SK-N-SH (cell line): ENCODE measurements around the gene CDH24. TPM values are rescaled to one million over a fixed set of nuclear protein-coding genes. Genes with fewer than 3 reads are reported as not detected.

Experiments
- CTCF ChIA-PET: fragments of 300-600, 350-600 bp; formaldehyde crosslinking; extraction: SDS; loops from one replicate; lab custom pipeline; 2021; lab: Yijun Ruan, JAX
- POLR2A ChIA-PET: fragments of 350-600 bp; sonication (Branson Sonifier 250); formaldehyde crosslinking; extraction: SDS; loops from one replicate; lab custom pipeline; 2020; ENCODE audit warnings: antibody characterized with exemption, inconsistent platforms; lab: Yijun Ruan, JAX
- DNase-seq: peaks from one replicate; pipeline ENCODE4 v3.0.0; 2012
- H2AFZ ChIP-seq: fragments of 200-600 bp; sonication (generic); 2 replicates; pipeline ENCODE4 v1.8.1; 2016; ENCODE audit warnings: antibody characterized with exemption, mild to moderate bottlenecking, low read depth
- H3F3A ChIP-seq: fragments of 200-600 bp; sonication (generic); replicated peaks from 2 replicates; pipeline ENCODE3; 2016; ENCODE audit warnings: antibody characterized with exemption, mild to moderate bottlenecking; ENCODE audit not compliant: insufficient read depth
- H3K27ac ChIP-seq, 2 experiments: fragments of 200-500 bp in 1 of 2; fragments of 200-600 bp in 1 of 2; sonication (Bioruptor generic) in 1 of 2; sonication (generic), shearing (Covaris generic) in 1 of 2; 2 replicates each; pipeline versions ENCODE4 v1.5.1 to v1.6.1; 2014 to 2016; ENCODE audit warnings: low read depth in 2 of 2, inconsistent platforms in 1 of 2, low read length in 1 of 2, mild to moderate bottlenecking in 1 of 2, mixed read lengths in 1 of 2
- H3K27me3 ChIP-seq: fragments of 200-600 bp; sonication (generic), shearing (Covaris generic); 2 replicates; pipeline ENCODE4 v1.6.1; 2016; ENCODE audit warnings: mixed run types; ENCODE audit not compliant: insufficient read depth
- H3K36me3 ChIP-seq, 2 experiments: fragments of 200-500 bp in 1 of 2; fragments of 200-600 bp in 1 of 2; sonication (Bioruptor generic) in 1 of 2; sonication (generic) in 1 of 2; replicated peaks in 1 of 2; 2 replicates each; pipeline versions ENCODE3 to v1.5.1; 2014 to 2016; ENCODE audit warnings: low read length in 1 of 2, mild to moderate bottlenecking in 1 of 2; ENCODE audit not compliant: insufficient read depth in 2 of 2, control insufficient read depth in 1 of 2
- H3K4me1 ChIP-seq, 2 experiments: fragments of 200-500 bp in 1 of 2; fragments of 200-600 bp in 1 of 2; sonication (Bioruptor generic) in 1 of 2; sonication (generic), shearing (Covaris generic) in 1 of 2; 2 replicates each; pipeline versions ENCODE4 v1.5.1 to v1.6.1; 2014 to 2016; ENCODE audit warnings: low read depth in 1 of 2, low read length in 1 of 2, mixed run types in 1 of 2; ENCODE audit not compliant: insufficient read depth in 2 of 2, control insufficient read depth in 1 of 2
- H3K4me2 ChIP-seq: fragments of 200-600 bp; sonication (generic), shearing (Covaris generic); 2 replicates; pipeline ENCODE4 v1.6.1; 2017; ENCODE audit warnings: mixed run types
- H3K4me3 ChIP-seq, 2 experiments: fragments of 200-500 bp in 1 of 2; fragments of 200-600 bp in 1 of 2; sonication (Bioruptor generic) in 1 of 2; sonication (generic), shearing (Covaris generic) in 1 of 2; 2 replicates each; pipeline versions ENCODE4 v1.5.1 to v1.8.1; 2014 to 2016; ENCODE audit warnings: low read depth in 2 of 2, inconsistent platforms in 1 of 2, low read length in 1 of 2, mild to moderate bottlenecking in 1 of 2, mixed read lengths in 1 of 2, moderate library complexity in 1 of 2
- H3K79me2 ChIP-seq: fragments of 200-600 bp; sonication (generic); 2 replicates; pipeline ENCODE4 v1.8.1; 2017; ENCODE audit warnings: mild to moderate bottlenecking; ENCODE audit not compliant: insufficient read depth
- H3K9ac ChIP-seq: fragments of 200-600 bp; sonication (generic); 2 replicates; pipeline ENCODE4 v1.6.1; 2017; ENCODE audit warnings: mixed run types
- H3K9me2 ChIP-seq: fragments of 200-600 bp; sonication (generic); 2 replicates; pipeline ENCODE4 v1.6.1; 2017; ENCODE audit warnings: mixed run types
- H3K9me3 ChIP-seq: fragments of 200-600 bp; sonication (generic); 2 replicates; pipeline ENCODE4 v1.6.1; 2017; ENCODE audit warnings: mixed run types, mild to moderate bottlenecking, moderate library complexity
- H4K20me1 ChIP-seq: fragments of 200-600 bp; sonication (generic); 2 replicates; pipeline ENCODE4 v1.6.1; 2017; ENCODE audit warnings: mild to moderate bottlenecking, mixed run types; ENCODE audit not compliant: insufficient read depth
- ELF1 ChIP-seq: IDR thresholded peaks from 2 replicates; pipeline ENCODE4 v1.4.0; 2012
- EP300 ChIP-seq, 2 experiments: IDR thresholded peaks; 2 replicates each; pipeline versions ENCODE4 v1.4.0 to v1.6.1; 2012; ENCODE audit warnings: borderline replicate concordance in 1 of 2, low read depth in 1 of 2, low read length in 1 of 2
- FOXM1 ChIP-seq: IDR thresholded peaks from 2 replicates; pipeline ENCODE4 v1.4.0; 2012; ENCODE audit warnings: low read depth, mild to moderate bottlenecking
- GABPA ChIP-seq: IDR thresholded peaks from 2 replicates; pipeline ENCODE4 v1.4.0; 2012; ENCODE audit warnings: low read depth, mild to moderate bottlenecking
- JUND ChIP-seq: IDR thresholded peaks from 2 replicates; pipeline ENCODE4 v1.4.0; 2012
- MEF2A ChIP-seq: IDR thresholded peaks from 2 replicates; pipeline ENCODE4 v1.4.0; 2012; ENCODE audit warnings: low read depth, borderline replicate concordance
- NFIC ChIP-seq: IDR thresholded peaks from 2 replicates; pipeline ENCODE4 v1.4.0; 2012; ENCODE audit warnings: borderline replicate concordance
- POLR2AphosphoS5 ChIP-seq: IDR thresholded peaks from 2 replicates; pipeline ENCODE4 v1.6.1; 2012; ENCODE audit warnings: low read depth, low read length
- RAD21 ChIP-seq: IDR thresholded peaks from 2 replicates; pipeline ENCODE4 v1.6.1; 2012; ENCODE audit warnings: mild to moderate bottlenecking, low read length
- RCOR1 ChIP-seq: fragments of 150-350 bp; IDR thresholded peaks from 2 replicates; pipeline ENCODE4 v1.6.1; 2017; ENCODE audit warnings: antibody characterized with exemption, low read length
- REST ChIP-seq: IDR thresholded peaks from 2 replicates; pipeline ENCODE4 v1.6.1; 2012; ENCODE audit warnings: mild to moderate bottlenecking, low read depth, low read length, moderate library complexity
- RFX5 ChIP-seq: IDR thresholded peaks from 2 replicates; pipeline ENCODE4 v1.6.1; 2012; ENCODE audit warnings: mild to moderate bottlenecking, improper control_type of control experiment, low read length
- RXRA ChIP-seq: IDR thresholded peaks from 2 replicates; pipeline ENCODE4 v1.4.0; 2012; ENCODE audit warnings: low read depth, mild to moderate bottlenecking, borderline replicate concordance
- TAF1 ChIP-seq: IDR thresholded peaks from 2 replicates; pipeline ENCODE4 v1.6.1; 2012; ENCODE audit warnings: low read depth, mild to moderate bottlenecking, low read length, moderate library complexity, borderline replicate concordance
- USF2 ChIP-seq: fragments of 150-350 bp; IDR thresholded peaks from 2 replicates; pipeline ENCODE4 v1.6.1; 2017; ENCODE audit warnings: antibody characterized with exemption, low read length, low read depth, borderline replicate concordance
- WGBS: methylation state at CpG from one replicate; pipeline ENCODE4 v1.1.6; 2017; ENCODE audit warnings: low lambda C conversion rate; 5-methylcytosine and 5-hydroxymethylcytosine counted together
- polyA plus RNA-seq, 3 experiments: library from polyadenylated mRNA; depleted of rRNA; stranded (reverse); fragments of >200 nt; gene quantifications; 2 replicates each; pipeline ENCODE4 v1.2.3, GENCODE V29; 2012

Gene CDH24
- polyA plus RNA-seq, 1 of the 3 experiments (the other 2 are of a cell fraction) = 30.8 TPM

- TF ChIP-seq RCOR1 (no peak), MEF2A (no peak), JUND (no peak), REST (no peak), RFX5 (no peak), EP300 (IDR thresholded peaks at IDR 0.05; ENCODE audit: borderline replicate concordance in 1 of 2, low read depth in 1 of 2, low read length in 1 of 2) (no peak), GABPA (no peak), TAF1 (no peak), FOXM1 (no peak), POLR2AphosphoS5 (no peak), RAD21 (no peak), RXRA (no peak), NFIC (no peak), ELF1 (no peak), USF2 (no peak)
- CTCF ChIA-PET = interaction anchor here (2.6 to 33.1 kb wide), 2 partner anchors 13 to 58 kb away, joined by 10 to 1566 read pairs; partner anchors contain the start of gene AJUBA
- Histone ChIP-seq H3K4me2 (no peak overlapping the region), H3K4me3 (no peak overlapping the region), H3K27ac (no peak overlapping the region), H3K79me2 (no peaks in the 10 kb centered on the region), H3K9ac (no peak overlapping the region), H2AFZ (peak overlapping the region; percentile 65; the same call in 1 of the 2 replicates), H3K27me3 (no peaks in the 10 kb centered on the region), H3K36me3 (peaks cover 0 to 2% of the 10 kb centered on the region in 2 experiments), H3K4me1 (peaks cover 0 to 11% of the 10 kb centered on the region in 2 experiments; a peak in 1 of 4 replicates), H3K9me3 (no peaks in the 10 kb centered on the region), H3K9me2 (no peaks in the 10 kb centered on the region), H4K20me1 (no peaks in the 10 kb centered on the region), H3F3A (peaks cover 7% of the 10 kb centered on the region)
- POLR2A ChIA-PET = interaction anchor here (0.7 kb wide), 1 partner anchor 10 kb away, joined by 3 read pairs; no protein-coding TSS in a partner anchor
- 89% methylated on average over 10 of the region's 13 CpGs for WGBS
- DNase-seq = no peak
These were observed 11.6 kb downstream of the CDH24 start for GRCh38 chr14:23045419-23046357.
